Spleen (tissue), 11 donors: ENCODE data around the gene RAPGEF3. TPM values are rescaled to one million over a fixed set of nuclear protein-coding genes. Genes with fewer than 3 reads are reported as not detected.

ENCODE experiments used
- DNase-seq: peaks from one replicate; pipeline ENCODE4 v3.0.0-alpha.2; 2020
- H3K27ac ChIP-seq, 8 donors: fragments of 200-600 bp; sonication (generic) in 7 of 8; 1 replicate in 4 of 8; 2 replicates in 4 of 8; pipeline versions ENCODE4 v1.5.0 to v1.8.0; 2016 to 2021; ENCODE audit warnings: inconsistent platforms in 4 of 8, mild to moderate bottlenecking in 4 of 8, moderate library complexity in 1 of 8
- H3K27me3 ChIP-seq, 7 donors: fragments of 200-600 bp; sonication (generic) in 6 of 7; replicated peaks in 1 of 7; 1 replicate in 4 of 7; 2 replicates in 3 of 7; pipeline versions ENCODE4 v1.5.0 to v1.8.0; 2016 to 2021; ENCODE audit warnings: inconsistent platforms in 3 of 7, mild to moderate bottlenecking in 1 of 7
- H3K36me3 ChIP-seq, 6 donors: fragments of 200-600 bp; sonication (generic) in 5 of 6; 1 replicate in 4 of 6; 2 replicates in 2 of 6; pipeline versions ENCODE4 v1.5.0 to v1.8.0; 2016 to 2021; ENCODE audit warnings: inconsistent platforms in 2 of 6
- H3K4me1 ChIP-seq, 6 donors: fragments of 200-600 bp; sonication (generic) in 5 of 6; 1 replicate in 3 of 6; 2 replicates in 3 of 6; pipeline versions ENCODE4 v1.5.0 to v1.8.0; 2016 to 2021; ENCODE audit warnings: inconsistent platforms in 3 of 6
- H3K4me3 ChIP-seq, 8 donors: fragments of 200-600 bp; sonication (generic) in 7 of 8; 1 replicate in 4 of 8; 2 replicates in 4 of 8; pipeline versions ENCODE4 v1.5.0 to v1.8.0; 2016 to 2021; ENCODE audit warnings: inconsistent platforms in 4 of 8, mild to moderate bottlenecking in 4 of 8, moderate library complexity in 2 of 8
- H3K9me3 ChIP-seq, 8 donors: fragments of 200-600 bp; sonication (generic) in 7 of 8; 1 replicate in 4 of 8; 2 replicates in 4 of 8; pipeline versions ENCODE4 v1.5.0 to v1.8.0; 2016 to 2021; ENCODE audit warnings: inconsistent platforms in 4 of 8
- POLR2A ChIP-seq, 3 donors: fragments of 450-650 bp; IDR thresholded peaks; one replicate each; pipeline ENCODE4 v1.5.1; 2017; ENCODE audit warnings: antibody characterized with exemption in 3 of 3, mild to moderate bottlenecking in 1 of 3
- POLR2AphosphoS5 ChIP-seq, 3 donors: sonication (generic); formaldehyde crosslinking; IDR thresholded peaks; one replicate each; pipeline ENCODE4 v1.5.1; 2017; ENCODE audit warnings: antibody characterized with exemption in 3 of 3
- WGBS, 5 donors: extraction: QIAGEN DNeasy Blood & Tissue Kit in 3 of 5; methylation state at CpG; one replicate each; pipeline versions ENCODE4 v1.1.5 to v1.1.7; 2013 to 2018; 5-methylcytosine and 5-hydroxymethylcytosine counted together
- intact Hi-C: fragments of 100-400 bp; cut with DNase I; formaldehyde crosslinking; loops from one replicate; pipeline ENCODE4 v1.15.0; 2023; ENCODE audit warnings: low total_unique reads
- polyA plus RNA-seq, 3 donors: library from polyadenylated mRNA; stranded (reverse); fragments of 200-250 nt; gene quantifications; one replicate each; pipeline ENCODE4 v1.2.1, GENCODE V29; 2013
- total RNA-seq, 7 donors: library from RNA; depleted of rRNA in 3 of 7; stranded (reverse); fragments of >200 nt in 3 of 7; fragmentation: NEBNext Ultra II Directional in 4 of 7; extraction: Animal tissue kit (Norgen Biotek cat#: 25700) in 4 of 7; gene quantifications; one replicate each; pipeline versions ENCODE4 v1.1.0 to v1.2.1, GENCODE V29; 2016 to 2021
- TF ChIP-seq, protein P1 (sequence below), 11 experiments: fragments of 200-600 bp in 7 of 11; fragments of 450-650 bp in 4 of 11; sonication (generic) in 4 of 11; IDR thresholded peaks in 8 of 11; conservative IDR thresholded peaks in 3 of 11; 1 replicate in 7 of 11; 2 replicates in 4 of 11; pipeline versions ENCODE4 v1.4.0 to v1.8.0; 2016 to 2021; ENCODE audit warnings: antibody characterized with exemption in 11 of 11, inconsistent platforms in 4 of 11, mild to moderate bottlenecking in 1 of 11
- donor health status: healthy with polysubstance abuse.
- donor health status: DM: no; HTN: no; CAD: no; lungs with moderate emphysema.
- donor health status: DM: no; HTN: no; CAD: no.
- donor health status: Bipolar disorder and iron deficiency.
- donor health status: healthy.
- donor health status: DM: no; HTN: no; CAD: no.
- donor health status: DM: yes; HTN: yes; CAD: no.

The RAPGEF3 gene
- total and polyA plus RNA-seq, 10 donors, result 21.4 to 116 (median 58.7) TPM

DNA sequence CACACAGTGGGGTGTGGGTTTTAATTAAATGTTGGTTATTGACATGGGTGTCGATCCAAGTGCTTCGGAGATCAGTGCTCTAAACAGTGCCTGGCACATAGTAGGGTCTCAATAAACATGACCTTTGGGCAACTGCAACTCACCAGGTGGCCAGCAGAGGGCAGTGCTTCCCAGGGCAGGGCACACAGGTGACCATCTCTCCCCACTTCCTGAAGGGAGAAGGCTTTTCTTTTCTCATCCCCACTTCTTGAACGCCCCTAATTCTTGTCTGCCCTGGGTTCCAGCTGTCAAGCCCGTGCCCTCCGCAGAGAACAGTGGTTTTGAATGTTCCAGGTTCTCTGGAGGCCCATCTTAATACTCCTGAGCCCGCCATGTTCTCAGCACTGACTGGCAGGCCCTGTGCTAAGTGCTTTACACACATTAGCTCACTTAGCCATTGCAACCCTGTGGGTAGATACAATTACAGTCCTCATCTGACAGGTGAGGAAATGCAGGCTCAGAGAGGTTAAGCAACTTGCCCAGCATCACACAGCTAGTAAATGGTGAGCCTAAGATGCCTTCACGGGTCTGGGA lies 16.3 kb downstream of the RAPGEF3 start:
- intact Hi-C loops, result no loop called here

DNA sequence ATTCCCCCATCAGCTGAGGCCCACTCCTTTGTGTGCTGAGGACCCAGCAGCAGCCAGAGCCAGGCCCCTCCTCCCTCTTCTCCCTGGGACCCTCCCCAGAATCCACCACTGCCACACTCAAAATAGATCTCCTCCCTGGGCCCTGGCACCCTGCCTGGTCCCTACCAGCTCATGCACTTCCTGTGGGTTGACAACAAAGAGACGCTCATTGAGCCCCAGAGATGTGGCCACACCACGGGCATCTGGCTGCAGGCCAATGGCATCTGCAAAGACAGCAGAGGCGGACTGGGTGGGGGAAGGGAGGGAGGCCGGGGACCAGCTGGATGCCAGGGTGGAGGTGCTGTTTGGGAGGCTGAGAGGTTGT lies 17.4 kb downstream of the RAPGEF3 start:
- no peak overlapping the region for H3K4me3 ChIP-seq
- H3K27ac ChIP-seq, result peak overlapping the region in 7 of 8 donors; percentile 10 to 78 (median 45)
- TF ChIP-seq, protein P1, sequence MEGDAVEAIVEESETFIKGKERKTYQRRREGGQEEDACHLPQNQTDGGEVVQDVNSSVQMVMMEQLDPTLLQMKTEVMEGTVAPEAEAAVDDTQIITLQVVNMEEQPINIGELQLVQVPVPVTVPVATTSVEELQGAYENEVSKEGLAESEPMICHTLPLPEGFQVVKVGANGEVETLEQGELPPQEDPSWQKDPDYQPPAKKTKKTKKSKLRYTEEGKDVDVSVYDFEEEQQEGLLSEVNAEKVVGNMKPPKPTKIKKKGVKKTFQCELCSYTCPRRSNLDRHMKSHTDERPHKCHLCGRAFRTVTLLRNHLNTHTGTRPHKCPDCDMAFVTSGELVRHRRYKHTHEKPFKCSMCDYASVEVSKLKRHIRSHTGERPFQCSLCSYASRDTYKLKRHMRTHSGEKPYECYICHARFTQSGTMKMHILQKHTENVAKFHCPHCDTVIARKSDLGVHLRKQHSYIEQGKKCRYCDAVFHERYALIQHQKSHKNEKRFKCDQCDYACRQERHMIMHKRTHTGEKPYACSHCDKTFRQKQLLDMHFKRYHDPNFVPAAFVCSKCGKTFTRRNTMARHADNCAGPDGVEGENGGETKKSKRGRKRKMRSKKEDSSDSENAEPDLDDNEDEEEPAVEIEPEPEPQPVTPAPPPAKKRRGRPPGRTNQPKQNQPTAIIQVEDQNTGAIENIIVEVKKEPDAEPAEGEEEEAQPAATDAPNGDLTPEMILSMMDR (IDR thresholded peaks at IDR 0.05 in 8 of 11, conservative IDR thresholded peaks at IDR 0.05 in 3 of 11), result no peak
- TF ChIP-seq POLR2AphosphoS5 (IDR thresholded peaks at IDR 0.05), result peak in 2 of 3 donors; percentile 61 to 64
- no peaks in the 10 kb centered on the region for H3K9me3 ChIP-seq
- intact Hi-C loops, result no loop called here
- H3K27me3 ChIP-seq, result no peaks in the 10 kb centered on the region
- peaks cover 25 to 70% (median 52%) of the 10 kb centered on the region in 6 donors for H3K4me1 ChIP-seq
- WGBS, 5 donors, result 0 to 11% (median 2%) methylated on average over 3 to 4 of the region's 4 CpGs
- H3K36me3 ChIP-seq, result peaks cover 0 to 27% (median under 1%) of the 10 kb centered on the region in 6 donors
- peak; percentile 92 for DNase-seq

More for the DNA sequence above, 16.3 kb downstream of the RAPGEF3 start:
- WGBS, 5 donors, result 66 to 77% (median 67%) methylated on average over 7 of the region's 7 CpGs
- peak in 2 of 3 donors; percentile 30 to 39 for TF ChIP-seq POLR2AphosphoS5 (IDR thresholded peaks at IDR 0.05)
- TF ChIP-seq, protein P1 (IDR thresholded peaks at IDR 0.05 in 8 of 11, conservative IDR thresholded peaks at IDR 0.05 in 3 of 11), result peak; percentile 81 to 97 (median 94)
- no peak for TF ChIP-seq POLR2A (IDR thresholded peaks at IDR 0.05)
- Histone ChIP-seq H3K4me3 (no peak overlapping the region), H3K9me3 (no peaks in the 10 kb centered on the region), H3K4me1 (peaks cover 24 to 70% (median 51%) of the 10 kb centered on the region in 6 donors), H3K27me3 (no peaks in the 10 kb centered on the region), H3K27ac (no peak overlapping the region), H3K36me3 (peaks cover 0 to 29% (median 3%) of the 10 kb centered on the region in 6 donors)
- peak; percentile 92 for DNase-seq

DNA sequence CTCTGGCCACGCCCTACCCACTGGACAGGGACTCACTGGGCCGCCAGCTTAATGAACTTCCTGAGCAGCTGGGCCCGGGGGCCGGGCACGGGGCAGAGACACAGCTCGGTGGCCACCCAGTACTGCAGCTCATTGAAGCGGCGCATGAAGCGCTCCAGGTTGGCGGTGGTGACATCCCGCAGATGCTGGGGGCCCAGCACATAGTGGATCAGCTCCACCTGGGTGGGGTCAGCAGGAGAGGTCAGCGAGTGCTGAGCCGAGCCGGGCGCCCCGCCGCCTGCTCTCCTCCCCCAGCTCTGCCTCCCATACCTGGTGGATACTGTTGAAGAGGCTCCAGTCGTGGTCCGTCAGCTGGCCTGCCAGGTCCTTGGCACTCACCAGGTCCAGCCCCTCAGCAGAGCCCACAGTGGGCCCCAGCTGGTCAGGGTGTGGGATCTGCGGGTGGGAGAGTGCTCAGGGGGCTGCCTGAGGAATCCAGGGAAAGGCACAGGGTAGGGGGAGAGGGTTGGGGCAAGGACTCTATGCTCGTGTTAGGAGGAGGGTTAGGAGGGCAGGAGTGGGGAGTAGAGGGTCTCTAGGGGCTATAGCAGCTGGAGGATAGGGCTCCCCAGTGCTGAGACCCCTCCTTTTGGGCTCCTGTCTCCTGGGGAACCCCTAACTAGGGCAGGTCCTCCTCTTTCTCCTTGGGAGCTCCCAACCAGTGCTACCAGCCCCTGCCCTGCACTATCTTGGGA lies 17.9 kb downstream of the RAPGEF3 start:
- DNase-seq, result no peak
- no peak for TF ChIP-seq POLR2A (IDR thresholded peaks at IDR 0.05)
- TF ChIP-seq, protein P1 (IDR thresholded peaks at IDR 0.05 in 8 of 11, conservative IDR thresholded peaks at IDR 0.05 in 3 of 11), result peak in 1 of 11 experiments; percentile 7
- peak in 2 of 3 donors; percentile 24 to 46 for TF ChIP-seq POLR2AphosphoS5 (IDR thresholded peaks at IDR 0.05)

DNA sequence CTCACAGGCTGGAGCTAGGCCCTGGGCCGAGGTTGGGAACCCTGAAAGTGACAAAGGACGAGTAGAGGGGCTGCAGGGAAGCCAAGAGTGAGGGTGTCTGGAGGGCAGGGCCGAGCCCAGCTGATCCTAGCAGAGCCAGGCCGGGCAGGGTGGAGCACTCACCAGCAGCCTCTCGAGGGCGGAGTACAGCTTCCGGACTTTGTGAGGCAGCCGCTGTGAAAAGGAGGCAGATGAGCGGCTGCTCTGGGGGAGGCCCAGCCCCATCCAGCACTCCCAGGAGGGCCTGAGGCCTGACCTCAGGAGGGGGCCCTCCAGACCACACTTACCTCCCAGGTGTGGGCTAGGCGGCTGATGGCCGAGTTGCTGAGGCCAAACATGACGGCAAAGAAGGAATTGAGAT lies 18.7 kb downstream of the RAPGEF3 start:
- 25 to 61% (median 52%) methylated on average over 7 to 12 of the region's 12 CpGs for WGBS, 5 donors
- intact Hi-C loops, result no loop called here
- Histone ChIP-seq H3K36me3 (peaks cover 0 to 18% (median 0%) of the 10 kb centered on the region in 6 donors), H3K4me3 (peak overlapping the region in 1 of 8 donors; percentile 31), H3K27ac (peak overlapping the region in 6 of 8 donors; percentile 25 to 78 (median 56)), H3K27me3 (no peaks in the 10 kb centered on the region), H3K4me1 (peaks cover 25 to 78% (median 62%) of the 10 kb centered on the region in 6 donors), H3K9me3 (no peaks in the 10 kb centered on the region)
- no peak for TF ChIP-seq POLR2A (IDR thresholded peaks at IDR 0.05)
- peak in 2 of 3 donors; percentile 60 to 63 for TF ChIP-seq POLR2AphosphoS5 (IDR thresholded peaks at IDR 0.05)
- TF ChIP-seq, protein P1 (IDR thresholded peaks at IDR 0.05 in 8 of 11, conservative IDR thresholded peaks at IDR 0.05 in 3 of 11), result no peak
- DNase-seq, result peak; percentile 88

More for the DNA sequence above, 17.9 kb downstream of the RAPGEF3 start:
- H3K27me3 ChIP-seq, result no peaks in the 10 kb centered on the region
- peaks cover 0 to 23% (median 0%) of the 10 kb centered on the region in 6 donors for H3K36me3 ChIP-seq
- no peaks in the 10 kb centered on the region for H3K9me3 ChIP-seq
- 51 to 59% (median 57%) methylated on average over 14 to 21 of the region's 21 CpGs for WGBS, 5 donors
- peak overlapping the region; percentile 2 to 78 (median 38) for H3K27ac ChIP-seq
- peaks cover 25 to 70% (median 54%) of the 10 kb centered on the region in 6 donors for H3K4me1 ChIP-seq
- peak overlapping the region in 1 of 8 donors; percentile 31 for H3K4me3 ChIP-seq
- intact Hi-C loops, result no loop called here
